Endodermal cell (in vitro differentiated cells): ENCODE measurements around the gene TMCO4. TPM values are rescaled to one million over a fixed set of nuclear protein-coding genes. Genes with fewer than 3 reads are reported as not detected.
"Not testable (repeated sequence)": the region's sequence is repeated elsewhere in the genome, so short reads cannot be mapped to it uniquely, and the experiment has no call there.

ENCODE experiments used
- DNase-seq: peaks from one replicate; pipeline ENCODE4 v3.0.0-alpha.2; 2017
- H3K27ac ChIP-seq: 2 replicates; pipeline ENCODE4 v1.5.1; 2013; ENCODE audit warnings: mild to moderate bottlenecking, low read depth, low read length, moderate library complexity
- H3K27me3 ChIP-seq: 2 replicates; pipeline ENCODE4 v1.6.1; 2013; ENCODE audit warnings: mild to moderate bottlenecking, low read length, moderate library complexity; ENCODE audit not compliant: insufficient read depth, control insufficient read depth, poor library complexity, severe bottlenecking
- H3K36me3 ChIP-seq: 2 replicates; pipeline ENCODE4 v1.7.0; 2013; ENCODE audit warnings: mild to moderate bottlenecking, low read length, moderate library complexity; ENCODE audit not compliant: control insufficient read depth, insufficient read depth
- H3K4me1 ChIP-seq: one replicate; pipeline ENCODE4 v1.7.0; 2013; ENCODE audit warnings: low read length; ENCODE audit not compliant: control insufficient read depth, insufficient read depth
- H3K4me3 ChIP-seq: 2 replicates; pipeline ENCODE4 v1.5.1; 2013; ENCODE audit warnings: mild to moderate bottlenecking, low read length, moderate library complexity
- H3K9ac ChIP-seq: 2 replicates; pipeline ENCODE4 v1.6.1; 2013; ENCODE audit warnings: mild to moderate bottlenecking, low read length, moderate library complexity; ENCODE audit not compliant: poor library complexity, severe bottlenecking; ENCODE audit errors: extremely low read depth
- H3K9me3 ChIP-seq: 2 replicates; pipeline ENCODE4 v1.6.1; 2013; ENCODE audit warnings: mild to moderate bottlenecking, low read length, moderate library complexity; ENCODE audit not compliant: control insufficient read depth
- H3K27ac Mint-ChIP-seq: 2 replicates; pipeline ENCODE4 v1.8.0; 2020; ENCODE audit warnings: mixed read lengths
- H3K27me3 Mint-ChIP-seq: 2 replicates; pipeline ENCODE4 v1.8.0; 2021; ENCODE audit warnings: mild to moderate bottlenecking, mixed read lengths; ENCODE audit not compliant: insufficient read depth
- H3K36me3 Mint-ChIP-seq: 2 replicates; pipeline ENCODE4 v1.8.0; 2020; ENCODE audit warnings: low read depth, mixed read lengths
- H3K4me1 Mint-ChIP-seq: 2 replicates; pipeline ENCODE4 v1.8.0; 2020; ENCODE audit warnings: mixed read lengths
- H3K4me3 Mint-ChIP-seq: 2 replicates; pipeline ENCODE4 v1.8.0; 2020; ENCODE audit warnings: mild to moderate bottlenecking, moderate library complexity, mixed read lengths
- H3K9me3 Mint-ChIP-seq: 2 replicates; pipeline ENCODE4 v1.8.0; 2020; ENCODE audit warnings: mild to moderate bottlenecking, mixed read lengths
- CTCF ChIP-seq: fragments of 200-600 bp; sonication (generic); conservative IDR thresholded peaks from 2 replicates; pipeline ENCODE4 v1.5.0; 2021; ENCODE audit warnings: antibody characterized with exemption, mild to moderate bottlenecking
- WGBS, 2 experiments: methylation state at CpG; one replicate each; pipeline versions ENCODE4 v1.1.5 to v1.1.7; 2013; ENCODE audit warnings: missing lambda C conversion rate in 2 of 2, mixed read lengths in 1 of 2; ENCODE audit not compliant: insufficient coverage in 1 of 2, insufficient read length in 1 of 2; 5-methylcytosine and 5-hydroxymethylcytosine counted together
- total RNA-seq, 2 donors: library from RNA; stranded (reverse); fragmentation: NEBNext Ultra II Directional in 1 of 2; extraction: Animal tissue kit (Norgen Biotek cat#: 25700) in 1 of 2; gene quantifications; 2 replicates in 1 of 2; 3 replicates in 1 of 2; pipeline ENCODE4 v1.2.1, GENCODE V29; 2021

TMCO4 gene
- total RNA-seq, 2 donors from 2014 or later, result 6.2 to 6.6 TPM

GRCh38 chr1:19817160-19817559 lies 17.4 kb upstream of the TMCO4 start:
- no peak overlapping the region for H3K27ac Mint-ChIP-seq
- H3K36me3 Mint-ChIP-seq, result no peaks in the 10 kb centered on the region
- H3K9me3 Mint-ChIP-seq, result no peaks in the 10 kb centered on the region
- 74% methylated on average over 5 of the region's 5 CpGs for WGBS, 2 experiments
- DNase-seq, result no peak
- no peak overlapping the region for H3K9ac ChIP-seq
- H3K9me3 ChIP-seq, result no peaks in the 10 kb centered on the region
- H3K27me3 ChIP-seq, result peaks cover 5% of the 10 kb centered on the region
- no peak overlapping the region for H3K4me3 ChIP-seq
- no peaks in the 10 kb centered on the region for H3K4me1 ChIP-seq
- H3K4me1 Mint-ChIP-seq, result peaks cover 15% of the 10 kb centered on the region
- no peaks in the 10 kb centered on the region for H3K36me3 ChIP-seq
- H3K27ac ChIP-seq, result no peak overlapping the region
- no peak for TF ChIP-seq CTCF
- peaks cover 21% of the 10 kb centered on the region for H3K27me3 Mint-ChIP-seq
- H3K4me3 Mint-ChIP-seq, result no peak overlapping the region

- not testable (repeated sequence) for DNase-seq, H3K4me1 ChIP-seq, H3K4me3 ChIP-seq, H3K27ac ChIP-seq, H3K27me3 ChIP-seq, H3K9ac ChIP-seq, H3K9me3 ChIP-seq, H3K36me3 ChIP-seq, H3K36me3 Mint-ChIP-seq, H3K9me3 Mint-ChIP-seq
- H3K4me3 Mint-ChIP-seq, result peak overlapping the region; percentile 25
- peaks cover 21% of the 10 kb centered on the region for H3K27me3 Mint-ChIP-seq
- H3K4me1 Mint-ChIP-seq, result peaks cover 15% of the 10 kb centered on the region
- H3K27ac Mint-ChIP-seq, result peak overlapping the region; percentile 49
- WGBS, 2 experiments, result 15 to 25% methylated on average over 1 of the region's 1 CpG
These were observed 17.0 kb upstream of the TMCO4 start for GRCh38 chr1:19816737-19817086.

GRCh38 chr1:19815801-19816736 lies 16.4 kb upstream of the TMCO4 start:
- DNase-seq, result no peak
- no peak overlapping the region for H3K27ac ChIP-seq
- H3K27ac Mint-ChIP-seq, result peak overlapping the region; percentile 49
- peak overlapping the region; percentile 25 for H3K4me3 Mint-ChIP-seq
- no peaks in the 10 kb centered on the region for H3K9me3 ChIP-seq
- peaks cover 5% of the 10 kb centered on the region for H3K27me3 ChIP-seq
- no peaks in the 10 kb centered on the region for H3K9me3 Mint-ChIP-seq
- 82% methylated on average over 13 to 15 of the region's 15 CpGs for WGBS, 2 experiments
- no peak overlapping the region for H3K4me3 ChIP-seq
- H3K4me1 ChIP-seq, result no peaks in the 10 kb centered on the region
- TF ChIP-seq CTCF, result no peak
- peaks cover 15% of the 10 kb centered on the region for H3K4me1 Mint-ChIP-seq
- H3K27me3 Mint-ChIP-seq, result peaks cover 21% of the 10 kb centered on the region
- no peak overlapping the region for H3K9ac ChIP-seq
- no peaks in the 10 kb centered on the region for H3K36me3 ChIP-seq
- no peaks in the 10 kb centered on the region for H3K36me3 Mint-ChIP-seq
